GM12875 (cell line): Measurements from ENCODE around the gene ZNF827.

Source experiments
- H3K4me3 ChIP-seq: one replicate; pipeline ENCODE4 v1.5.1; 2011; ENCODE audit warnings: low read depth, low read length, control low read depth
- CTCF ChIP-seq: IDR thresholded peaks from 2 replicates; pipeline ENCODE4 v1.5.1; 2011; ENCODE audit warnings: low read depth, mild to moderate bottlenecking, control low read depth, inconsistent platforms, low read length, moderate library complexity, borderline replicate concordance; ENCODE audit not compliant: insufficient read depth

Gene ZNF827

GRCh38 chr4:145920205-145920604, 18.4 kb downstream of the ZNF827 start:
- no peak overlapping the region for H3K4me3 ChIP-seq
- TF ChIP-seq CTCF: no peak

- H3K4me3 ChIP-seq: no peak overlapping the region
- TF ChIP-seq CTCF: no peak
These were observed 26.2 kb downstream of the ZNF827 start for GRCh38 chr4:145912376-145912775.

- no peak for TF ChIP-seq CTCF
- H3K4me3 ChIP-seq: no peak overlapping the region
These were observed 28.9 kb downstream of the ZNF827 start for GRCh38 chr4:145909773-145910172.

- no peak for TF ChIP-seq CTCF
- no peak overlapping the region for H3K4me3 ChIP-seq
These were observed 29.3 kb downstream of the ZNF827 start for GRCh38 chr4:145909281-145909715.

- no peak for TF ChIP-seq CTCF
These were observed 30.8 kb downstream of the ZNF827 start for GRCh38 chr4:145907812-145908211.

GRCh38 chr4:145907390-145907789, 31.2 kb downstream of the ZNF827 start:
- TF ChIP-seq CTCF: no peak
- H3K4me3 ChIP-seq: no peak overlapping the region

More at GRCh38 chr4:145907812-145908211, 30.8 kb downstream of the ZNF827 start:
- no peak overlapping the region for H3K4me3 ChIP-seq

- TF ChIP-seq CTCF: no peak
- no peak overlapping the region for H3K4me3 ChIP-seq
These were observed 34.0 kb downstream of the ZNF827 start for GRCh38 chr4:145904413-145905177.
